Measurements from ENCODE around the gene ADAMTS5. TPM values are rescaled to one million over a fixed set of nuclear protein-coding genes. Genes with fewer than 3 reads are reported as not detected.

The ADAMTS5 gene
- total and polyA plus RNA-seq, 7 donors, result 0.46 to 20.3 (median 6.0) TPM

- Histone ChIP-seq H3K4me1 (no peaks in the 10 kb centered on the region), H3K9me3 (no peaks in the 10 kb centered on the region), H3K36me3 (no peaks in the 10 kb centered on the region), H3K4me3 (no peak overlapping the region), H3K27ac (no peak overlapping the region), H3K27me3 (no peaks in the 10 kb centered on the region)
- intact Hi-C loops (cut with DNase I), result no loop called here
- no peak for DNase-seq
- TF ChIP-seq EP300 (IDR thresholded peaks at IDR 0.05), result no peak
- no peak for TF ChIP-seq CTCF (IDR thresholded peaks at IDR 0.05)
- no peak for TF ChIP-seq POLR2AphosphoS5 (IDR thresholded peaks at IDR 0.05)
- TF ChIP-seq POLR2A (IDR thresholded peaks at IDR 0.05), result no peak
- WGBS, 2 donors, result 54 to 59% methylated on average over 4 of the region's 4 CpGs
Measured at GRCh38 chr21:26881504-26882228, 85.2 kb downstream of the ADAMTS5 start.

- no peak for DNase-seq
- Histone ChIP-seq H3K36me3 (no peaks in the 10 kb centered on the region), H3K4me1 (no peaks in the 10 kb centered on the region), H3K27me3 (no peaks in the 10 kb centered on the region), H3K27ac (no peak overlapping the region), H3K4me3 (no peak overlapping the region), H3K9me3 (peaks cover 0 to 3% (median 1%) of the 10 kb centered on the region in 4 donors)
- WGBS, 2 donors, result 58 to 64% methylated on average over 6 of the region's 6 CpGs
- TF ChIP-seq EP300 (IDR thresholded peaks at IDR 0.05), result no peak
- intact Hi-C loops (cut with DNase I), result no loop called here
Measured at GRCh38 chr21:26877018-26877417, 89.9 kb downstream of the ADAMTS5 start.

GRCh38 chr21:26874347-26874746, 92.5 kb downstream of the ADAMTS5 start:
- no peaks in the 10 kb centered on the region for H3K36me3 ChIP-seq
- 86 to 98% methylated on average over 1 of the region's 1 CpG for WGBS, 2 donors
- intact Hi-C loops (cut with DNase I), result no loop called here
- H3K9me3 ChIP-seq, result peaks cover 0 to 3% (median 1%) of the 10 kb centered on the region in 4 donors
- no peaks in the 10 kb centered on the region for H3K4me1 ChIP-seq
- DNase-seq, result no peak
- no peaks in the 10 kb centered on the region for H3K27me3 ChIP-seq
- no peak overlapping the region for H3K4me3 ChIP-seq
- TF ChIP-seq EP300 (IDR thresholded peaks at IDR 0.05) (no peak), CTCF (IDR thresholded peaks at IDR 0.05) (no peak), POLR2AphosphoS5 (IDR thresholded peaks at IDR 0.05) (no peak), POLR2A (IDR thresholded peaks at IDR 0.05) (no peak)
- H3K27ac ChIP-seq, result no peak overlapping the region

Small RNA genes within 50 kb of the gene (small RNA-seq; reads per million reads assigned to genes)
- 0 reads per million in 3 donors for gene MIR4759

Other genes with a start within 250 kb of the ADAMTS5 start
- 100 to 1,000 TPM in 3 of 4 donors, 10 to 100 TPM in 1; 68.1 to 116 (median 105) TPM for gene ADAMTS1, start 121.7 kb downstream of the ADAMTS5 start, total RNA-seq
- 10 to 100 TPM in 2 of 3 donors, 1 to 10 TPM in 1; 4.6 to 29.6 (median 13.2) TPM for gene ADAMTS1, start 121.7 kb downstream of the ADAMTS5 start, polyA plus RNA-seq